WTC11 (cell line): ENCODE data around the gene CYB561D2. TPM values are rescaled to one million over a fixed set of nuclear protein-coding genes. Genes with fewer than 3 reads are reported as not detected.

Source experiments
- ATAC-seq: fragments of 200-7000 bp; cut with Tn5 transposase; 2 replicates; pipeline ENCODE4 v1.10.0; 2021; ENCODE audit warnings: mild to moderate bottlenecking, moderate library complexity
- CTCF ChIA-PET: fragments of 300-600 bp; sonication (Branson Sonifier 250); formaldehyde crosslinking; loops from one replicate; lab custom pipeline; 2021; ENCODE audit warnings: antibody characterized with exemption; lab: Charles Lee
- POLR2A ChIA-PET: fragments of 350-600 bp; sonication (Branson Sonifier 250); formaldehyde crosslinking; loops from one replicate; lab custom pipeline; 2021; ENCODE audit warnings: antibody characterized with exemption; lab: Charles Lee
- DNase-seq: peaks from one replicate; pipeline ENCODE4 v3.0.0; 2021; ENCODE audit warnings: low spot score
- H3K27ac Mint-ChIP-seq: 2 replicates; pipeline ENCODE4 v1.8.0; 2021; ENCODE audit warnings: mixed read lengths
- H3K27me3 Mint-ChIP-seq: 2 replicates; pipeline ENCODE4 v1.8.0; 2021; ENCODE audit warnings: low read depth, mild to moderate bottlenecking, moderate library complexity, mixed read lengths
- H3K36me3 Mint-ChIP-seq: 2 replicates; pipeline ENCODE4 v1.8.0; 2021; ENCODE audit warnings: mixed read lengths
- H3K4me1 Mint-ChIP-seq: 2 replicates; pipeline ENCODE4 v1.8.0; 2022; ENCODE audit warnings: mixed read lengths
- H3K4me3 Mint-ChIP-seq: 2 replicates; pipeline ENCODE4 v1.8.0; 2021; ENCODE audit warnings: mild to moderate bottlenecking, moderate library complexity, mixed read lengths
- H3K9me3 Mint-ChIP-seq: 2 replicates; pipeline ENCODE4 v1.8.0; 2021; ENCODE audit warnings: mixed read lengths
- AFF4 ChIP-seq: sonication (generic); formaldehyde crosslinking; IDR thresholded peaks from 2 replicates; pipeline ENCODE4 v1.8.1; 2023; ENCODE audit warnings: mild to moderate bottlenecking, missing genetic modification reagents, borderline replicate concordance
- ERG ChIP-seq: fragments of 250-450 bp; sonication (Bioruptor Pico); IDR thresholded peaks from 2 replicates; pipeline ENCODE4 v1.8.0; 2021; ENCODE audit warnings: mild to moderate bottlenecking
- GABPB1 ChIP-seq: sonication (generic); formaldehyde crosslinking; IDR thresholded peaks from 2 replicates; pipeline ENCODE4 v1.8.1; 2023; ENCODE audit warnings: mild to moderate bottlenecking, missing genetic modification reagents
- JAZF1 ChIP-seq: fragments of 250-450 bp; sonication (Bioruptor Pico); IDR thresholded peaks from 2 replicates; pipeline ENCODE4 v1.9.0; 2021; ENCODE audit warnings: moderate library complexity, mild to moderate bottlenecking, inconsistent platforms
- MXD4 ChIP-seq: fragments of 250-450 bp; sonication (Bioruptor Pico); IDR thresholded peaks from 2 replicates; pipeline ENCODE4 v1.8.0; 2021; ENCODE audit warnings: mild to moderate bottlenecking, moderate library complexity, borderline replicate concordance
- PREB ChIP-seq: sonication (generic); formaldehyde crosslinking; IDR thresholded peaks from 2 replicates; pipeline ENCODE4 v1.8.1; 2022; ENCODE audit warnings: mild to moderate bottlenecking, missing genetic modification reagents, moderate library complexity, borderline replicate concordance
- SMAD3 ChIP-seq: sonication (generic); formaldehyde crosslinking; IDR thresholded peaks from 2 replicates; pipeline ENCODE4 v1.8.0; 2022; ENCODE audit warnings: missing genetic modification reagents, mild to moderate bottlenecking, borderline replicate concordance
- TCF7 ChIP-seq: sonication (generic); formaldehyde crosslinking; IDR thresholded peaks from 2 replicates; pipeline ENCODE4 v1.8.0; 2022; ENCODE audit warnings: mild to moderate bottlenecking, low read depth, missing genetic modification reagents, moderate library complexity
- USF2 ChIP-seq: sonication (generic); formaldehyde crosslinking; IDR thresholded peaks from 2 replicates; pipeline ENCODE4 v1.8.1; 2023; ENCODE audit warnings: mild to moderate bottlenecking, missing genetic modification reagents, moderate library complexity
- ZNF416 ChIP-seq: fragments of 250-450 bp; sonication (Bioruptor Pico); IDR thresholded peaks from 2 replicates; pipeline ENCODE4 v1.9.0; 2021; ENCODE audit warnings: mild to moderate bottlenecking, inconsistent platforms
- ZNF512 ChIP-seq: sonication (generic); formaldehyde crosslinking; IDR thresholded peaks from 2 replicates; pipeline ENCODE4 v1.8.1; 2022; ENCODE audit warnings: missing genetic modification reagents, borderline replicate concordance
- ZSCAN18 ChIP-seq: fragments of 250-450 bp; sonication (Bioruptor Pico); IDR thresholded peaks from 2 replicates; pipeline ENCODE4 v2.1.2; 2022; ENCODE audit warnings: mild to moderate bottlenecking, moderate library complexity
- total RNA-seq: library from RNA; stranded (reverse); gene quantifications from 3 replicates; pipeline ENCODE4 v1.2.3, GENCODE V29; 2021
- TF ChIP-seq, protein P1 (sequence below): sonication (generic); formaldehyde crosslinking; IDR thresholded peaks from 2 replicates; pipeline ENCODE4 v1.8.0; 2022; ENCODE audit warnings: mild to moderate bottlenecking, missing genetic modification reagents

CYB561D2 gene
- total RNA-seq, 1 experiment from 2014 or later = 9.8 TPM

DNA sequence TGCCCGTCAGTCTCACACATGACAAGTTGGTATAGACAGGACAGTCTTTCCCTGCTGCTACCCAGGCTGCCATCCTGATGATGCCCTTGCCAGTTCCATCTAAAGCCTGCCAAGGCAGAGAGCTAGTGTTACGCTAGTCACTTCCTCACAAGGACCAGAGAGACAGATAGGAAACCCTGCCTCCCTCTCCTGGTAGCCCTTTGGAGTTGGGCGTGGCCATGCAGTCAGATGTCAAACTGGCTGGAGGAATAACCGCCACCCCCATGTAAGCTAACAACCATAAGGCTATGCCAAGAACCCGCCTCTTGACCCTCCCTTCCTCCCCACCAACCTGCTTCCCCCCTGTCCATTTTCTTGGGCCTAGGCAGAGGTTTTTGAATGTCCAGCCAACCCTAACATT is 5.9 kb downstream of the CYB561D2 start:
- no peak for DNase-seq
- CTCF ChIA-PET = interaction anchor here (1.4 to 2.4 kb wide), 5 partner anchors 8 to 255 kb away, joined by 4 to 10 read pairs (median 5); partner anchors contain the start of genes CISH and ZMYND10
- Mint-ChIP-seq H3K4me3 (no peak overlapping the region), H3K4me1 (peaks cover 24% of the 10 kb centered on the region), H3K9me3 (no peaks in the 10 kb centered on the region)
- TF ChIP-seq SMAD3 (no peak), AFF4 (CRISPR knock-in tag) (no peak)
- TF ChIP-seq, all 79 proteins: peak for 0
- no peak overlapping the region for H3K27ac Mint-ChIP-seq
- no peak for ATAC-seq
- peaks cover 2% of the 10 kb centered on the region; the same call in 1 of the 2 replicates for H3K27me3 Mint-ChIP-seq
- POLR2A ChIA-PET = no interaction called here
- peaks cover 14% of the 10 kb centered on the region for H3K36me3 Mint-ChIP-seq

DNA sequence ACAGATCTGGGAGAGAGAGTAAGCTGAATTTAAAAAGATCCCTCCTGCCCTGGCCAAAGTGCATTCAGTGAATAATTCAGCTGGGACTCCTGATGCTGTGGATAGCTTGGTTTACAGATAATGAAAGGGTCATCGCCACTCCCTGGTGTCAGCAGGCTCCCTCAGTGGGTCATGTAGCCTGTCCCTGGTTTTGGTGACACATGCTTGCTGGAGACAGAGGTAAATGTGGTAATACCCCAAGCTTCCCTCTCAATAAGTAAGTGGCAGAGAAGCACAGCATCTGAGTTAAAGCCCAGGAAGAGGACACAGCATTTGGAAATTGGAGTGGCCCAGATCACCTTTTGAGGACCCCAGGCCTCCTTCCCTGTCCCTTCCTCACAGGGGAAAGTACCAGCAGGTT is 6.8 kb downstream of the CYB561D2 start:
- ChIA-PET CTCF (interaction anchor here (1.4 to 2.4 kb wide), 4 partner anchors 9 to 254 kb away, joined by 4 to 10 read pairs (median 6); partner anchors contain the start of genes CISH and ZMYND10), POLR2A (no interaction called here)
- Mint-ChIP-seq H3K4me3 (peak overlapping the region; percentile 93), H3K27me3 (peaks cover 5% of the 10 kb centered on the region), H3K9me3 (no peaks in the 10 kb centered on the region), H3K36me3 (peaks cover 14% of the 10 kb centered on the region), H3K4me1 (peaks cover 24% of the 10 kb centered on the region), H3K27ac (no peak overlapping the region)
- TF ChIP-seq ERG (CRISPR knock-in tag) (no peak), JAZF1 (CRISPR knock-in tag) (no peak), ZNF512 (CRISPR knock-in tag) (no peak), GABPB1 (CRISPR knock-in tag) (no peak), TCF7 (CRISPR knock-in tag) (no peak), USF2 (CRISPR knock-in tag) (no peak), MXD4 (CRISPR knock-in tag) (no peak), PREB (CRISPR knock-in tag) (no peak), ZNF416 (CRISPR knock-in tag) (no peak), ZSCAN18 (CRISPR knock-in tag) (no peak)
- TF ChIP-seq, protein P1, sequence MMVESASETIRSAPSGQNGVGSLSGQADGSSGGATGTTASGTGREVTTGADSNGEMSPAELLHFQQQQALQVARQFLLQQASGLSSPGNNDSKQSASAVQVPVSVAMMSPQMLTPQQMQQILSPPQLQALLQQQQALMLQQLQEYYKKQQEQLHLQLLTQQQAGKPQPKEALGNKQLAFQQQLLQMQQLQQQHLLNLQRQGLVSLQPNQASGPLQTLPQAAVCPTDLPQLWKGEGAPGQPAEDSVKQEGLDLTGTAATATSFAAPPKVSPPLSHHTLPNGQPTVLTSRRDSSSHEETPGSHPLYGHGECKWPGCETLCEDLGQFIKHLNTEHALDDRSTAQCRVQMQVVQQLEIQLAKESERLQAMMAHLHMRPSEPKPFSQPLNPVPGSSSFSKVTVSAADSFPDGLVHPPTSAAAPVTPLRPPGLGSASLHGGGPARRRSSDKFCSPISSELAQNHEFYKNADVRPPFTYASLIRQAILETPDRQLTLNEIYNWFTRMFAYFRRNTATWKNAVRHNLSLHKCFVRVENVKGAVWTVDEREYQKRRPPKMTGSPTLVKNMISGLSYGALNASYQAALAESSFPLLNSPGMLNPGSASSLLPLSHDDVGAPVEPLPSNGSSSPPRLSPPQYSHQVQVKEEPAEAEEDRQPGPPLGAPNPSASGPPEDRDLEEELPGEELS (CRISPR knock-in tag) = no peak
- ATAC-seq (no peak), DNase-seq (no peak)
